Nephron progenitor cell (in vitro differentiated cells): Measurements from ENCODE around the gene GGNBP2.

Source experiments
- DNase-seq: peaks from one replicate; pipeline ENCODE4 v3.0.0; 2021
- H3K27ac Mint-ChIP-seq: 2 replicates; pipeline ENCODE4 v1.8.0; 2021; ENCODE audit warnings: mild to moderate bottlenecking, moderate library complexity, mixed read lengths
- H3K27me3 Mint-ChIP-seq: 2 replicates; pipeline ENCODE4 v1.8.0; 2021; ENCODE audit warnings: mild to moderate bottlenecking, low read depth, mixed read lengths; ENCODE audit not compliant: poor library complexity
- H3K36me3 Mint-ChIP-seq: 2 replicates; pipeline ENCODE4 v1.8.0; 2021; ENCODE audit warnings: low read depth, mixed read lengths
- H3K4me1 Mint-ChIP-seq: 2 replicates; pipeline ENCODE4 v1.8.0; 2021; ENCODE audit warnings: mixed read lengths
- H3K4me3 Mint-ChIP-seq: 2 replicates; pipeline ENCODE4 v1.8.0; 2021; ENCODE audit warnings: mild to moderate bottlenecking, moderate library complexity, mixed read lengths
- H3K9me3 Mint-ChIP-seq: 2 replicates; pipeline ENCODE4 v1.8.0; 2021; ENCODE audit warnings: mild to moderate bottlenecking, moderate library complexity, mixed read lengths
- TF ChIP-seq, protein P1 (sequence below): fragments of 200-600 bp; sonication (generic); IDR thresholded peaks from 2 replicates; pipeline ENCODE4 v1.5.0; 2021; ENCODE audit warnings: antibody characterized with exemption

GGNBP2 gene

DNA sequence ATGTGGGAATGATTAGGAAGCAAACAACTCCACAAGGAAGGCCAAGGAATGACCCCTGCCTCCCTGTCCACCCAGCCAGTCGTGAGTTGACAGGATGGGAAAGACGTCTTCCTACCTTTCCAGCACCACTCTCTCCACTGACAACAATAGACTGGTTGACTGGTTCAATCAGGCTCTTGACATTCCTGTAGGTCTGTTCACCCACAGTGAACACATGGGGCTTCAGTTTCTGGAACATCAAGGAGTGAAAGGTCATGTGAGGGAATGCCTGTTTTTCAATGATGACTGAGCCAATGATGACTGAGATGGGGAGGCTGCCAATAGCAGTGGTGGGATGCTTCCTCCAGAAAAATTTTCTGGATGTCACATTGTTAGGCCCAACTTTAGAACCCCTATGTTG, 19.6 kb upstream of the GGNBP2 start:
- TF ChIP-seq, protein P1, sequence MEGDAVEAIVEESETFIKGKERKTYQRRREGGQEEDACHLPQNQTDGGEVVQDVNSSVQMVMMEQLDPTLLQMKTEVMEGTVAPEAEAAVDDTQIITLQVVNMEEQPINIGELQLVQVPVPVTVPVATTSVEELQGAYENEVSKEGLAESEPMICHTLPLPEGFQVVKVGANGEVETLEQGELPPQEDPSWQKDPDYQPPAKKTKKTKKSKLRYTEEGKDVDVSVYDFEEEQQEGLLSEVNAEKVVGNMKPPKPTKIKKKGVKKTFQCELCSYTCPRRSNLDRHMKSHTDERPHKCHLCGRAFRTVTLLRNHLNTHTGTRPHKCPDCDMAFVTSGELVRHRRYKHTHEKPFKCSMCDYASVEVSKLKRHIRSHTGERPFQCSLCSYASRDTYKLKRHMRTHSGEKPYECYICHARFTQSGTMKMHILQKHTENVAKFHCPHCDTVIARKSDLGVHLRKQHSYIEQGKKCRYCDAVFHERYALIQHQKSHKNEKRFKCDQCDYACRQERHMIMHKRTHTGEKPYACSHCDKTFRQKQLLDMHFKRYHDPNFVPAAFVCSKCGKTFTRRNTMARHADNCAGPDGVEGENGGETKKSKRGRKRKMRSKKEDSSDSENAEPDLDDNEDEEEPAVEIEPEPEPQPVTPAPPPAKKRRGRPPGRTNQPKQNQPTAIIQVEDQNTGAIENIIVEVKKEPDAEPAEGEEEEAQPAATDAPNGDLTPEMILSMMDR: no peak
- no peak overlapping the region for H3K27ac Mint-ChIP-seq
- no peak for DNase-seq
- H3K9me3 Mint-ChIP-seq: no peaks in the 10 kb centered on the region
- H3K27me3 Mint-ChIP-seq: no peaks in the 10 kb centered on the region
- no peaks in the 10 kb centered on the region for H3K4me1 Mint-ChIP-seq
- peaks cover 49% of the 10 kb centered on the region for H3K36me3 Mint-ChIP-seq
- no peak overlapping the region for H3K4me3 Mint-ChIP-seq

DNA sequence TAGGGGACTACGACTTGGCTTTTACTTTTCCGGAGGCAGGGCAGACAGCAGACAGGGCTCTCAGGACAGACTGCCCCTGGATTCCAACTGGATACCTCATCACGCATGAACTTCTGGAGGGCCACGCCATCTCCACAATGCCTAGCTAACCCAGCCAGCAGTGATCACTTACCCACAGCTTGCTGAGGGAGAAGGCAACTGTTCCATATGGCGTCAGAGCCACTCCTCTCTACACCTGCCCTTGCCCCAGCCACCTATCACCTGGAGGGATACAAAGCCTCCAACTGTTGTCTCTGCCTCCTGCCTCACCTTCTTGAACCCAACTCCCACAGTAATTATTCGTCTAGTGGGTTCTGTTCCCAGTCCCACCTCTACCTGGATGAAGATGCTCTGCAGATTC, 18.8 kb upstream of the GGNBP2 start:
- Mint-ChIP-seq H3K4me1 (no peaks in the 10 kb centered on the region), H3K4me3 (no peak overlapping the region), H3K27ac (peak overlapping the region; percentile 4), H3K9me3 (no peaks in the 10 kb centered on the region), H3K27me3 (no peaks in the 10 kb centered on the region), H3K36me3 (peaks cover 42% of the 10 kb centered on the region)
- DNase-seq: no peak
- TF ChIP-seq, protein P1: no peak

DNA sequence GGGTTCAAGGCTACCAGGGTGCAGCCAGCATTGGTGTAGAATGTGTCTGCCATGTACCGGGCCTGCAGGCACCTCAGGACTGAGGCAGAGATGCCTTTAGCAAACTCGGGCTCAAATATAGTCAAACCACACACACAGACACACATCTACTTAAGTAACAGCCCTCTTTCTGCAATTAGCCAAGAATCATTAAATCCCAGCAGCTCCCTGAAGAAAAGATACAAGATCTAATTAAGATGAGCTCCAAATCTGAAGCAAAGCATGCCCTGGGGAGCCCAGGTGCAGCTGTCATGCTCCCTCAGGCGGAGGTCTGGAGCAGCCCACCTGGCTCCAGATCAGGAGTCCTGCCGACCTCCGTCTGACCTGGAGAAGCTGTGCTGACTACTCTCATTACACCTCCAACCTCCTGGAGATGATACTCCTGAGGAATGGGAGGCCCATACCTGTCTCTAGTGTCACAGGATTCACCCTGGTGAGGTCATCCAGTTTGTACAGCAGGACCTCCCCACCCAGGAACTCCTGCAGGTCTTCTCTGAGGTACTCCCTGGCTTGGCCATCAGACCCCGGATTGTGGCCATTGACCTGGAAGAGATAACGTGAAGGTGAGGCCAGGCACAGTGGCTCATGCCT, 17.0 kb upstream of the GGNBP2 start:
- no peaks in the 10 kb centered on the region for H3K9me3 Mint-ChIP-seq
- H3K4me3 Mint-ChIP-seq: no peak overlapping the region
- H3K4me1 Mint-ChIP-seq: peaks cover 9% of the 10 kb centered on the region
- H3K27me3 Mint-ChIP-seq: no peaks in the 10 kb centered on the region
- H3K36me3 Mint-ChIP-seq: peaks cover 47% of the 10 kb centered on the region
- TF ChIP-seq, protein P1: no peak
- no peak overlapping the region for H3K27ac Mint-ChIP-seq
- no peak for DNase-seq

DNA sequence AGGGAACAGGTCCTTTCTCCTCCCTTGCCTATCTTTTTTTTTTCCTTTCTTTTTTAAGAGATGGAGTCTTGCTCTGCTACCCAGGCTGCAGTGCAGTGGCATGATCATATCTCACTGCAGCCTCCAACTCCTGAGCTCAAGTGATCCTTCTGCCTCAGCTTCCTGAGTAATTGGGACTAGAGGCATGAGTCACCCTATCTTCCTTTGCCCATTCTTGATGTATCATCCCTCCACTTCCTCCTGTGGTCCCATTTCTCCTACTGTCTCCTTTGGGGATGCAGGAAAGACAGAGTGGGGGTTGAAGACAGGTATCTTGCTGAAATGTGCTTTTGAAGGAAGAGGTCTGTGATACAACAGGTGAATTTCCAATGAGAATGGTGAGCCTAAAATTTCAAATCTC, 15.6 kb upstream of the GGNBP2 start:
- no peaks in the 10 kb centered on the region for H3K27me3 Mint-ChIP-seq
- H3K36me3 Mint-ChIP-seq: peaks cover 49% of the 10 kb centered on the region
- H3K27ac Mint-ChIP-seq: peak overlapping the region; percentile 64
- H3K4me3 Mint-ChIP-seq: no peak overlapping the region
- no peaks in the 10 kb centered on the region for H3K9me3 Mint-ChIP-seq
- no peak for DNase-seq
- H3K4me1 Mint-ChIP-seq: peaks cover 22% of the 10 kb centered on the region
- TF ChIP-seq, protein P1: no peak

DNA sequence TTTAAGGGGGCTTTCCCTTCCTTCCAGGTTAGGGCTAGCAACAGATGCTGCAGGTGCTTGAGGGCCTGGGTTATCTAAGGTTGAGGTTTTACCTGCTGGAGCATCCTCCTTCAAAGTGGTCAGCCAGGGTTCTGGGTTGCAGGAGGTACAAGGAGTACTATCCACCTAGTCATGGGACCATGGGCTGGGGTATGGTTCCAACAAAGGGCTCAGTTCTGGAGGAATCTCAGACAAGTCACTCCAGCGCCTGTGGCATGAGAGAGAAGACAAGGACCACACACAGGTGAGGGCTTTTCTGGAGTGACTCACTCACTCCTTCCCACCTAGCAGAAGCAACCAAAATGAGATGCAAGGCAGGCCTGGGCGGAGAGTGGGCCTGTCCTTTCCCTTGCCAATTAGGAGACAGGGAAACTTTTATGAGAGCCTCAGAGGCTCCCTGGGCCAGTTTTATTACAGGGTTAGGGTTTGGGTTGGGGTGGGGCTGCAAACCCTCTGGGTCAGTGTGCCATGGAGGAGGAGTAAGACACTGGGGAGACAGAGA, 12.2 kb upstream of the GGNBP2 start:
- DNase-seq: no peak
- peaks cover 29% of the 10 kb centered on the region for H3K36me3 Mint-ChIP-seq

More for the DNA sequence above, 12.2 kb upstream of the GGNBP2 start:
- Mint-ChIP-seq H3K27ac (no peak overlapping the region), H3K4me3 (peak overlapping the region; percentile 45), H3K9me3 (no peaks in the 10 kb centered on the region), H3K4me1 (peaks cover 37% of the 10 kb centered on the region), H3K27me3 (no peaks in the 10 kb centered on the region)
- TF ChIP-seq, protein P1: no peak
